C4-2B (cell line): ENCODE results near the gene MAP4K3.

Source experiments
- ZFX ChIP-seq: fragments of 450-650 bp; IDR thresholded peaks from 2 replicates; pipeline ENCODE4 v1.6.1; 2017
- TF ChIP-seq, protein P1 (sequence below): fragments of 450-650 bp; conservative IDR thresholded peaks from 2 replicates; pipeline ENCODE4 v1.5.1; 2017; ENCODE audit warnings: mild to moderate bottlenecking

DNA sequence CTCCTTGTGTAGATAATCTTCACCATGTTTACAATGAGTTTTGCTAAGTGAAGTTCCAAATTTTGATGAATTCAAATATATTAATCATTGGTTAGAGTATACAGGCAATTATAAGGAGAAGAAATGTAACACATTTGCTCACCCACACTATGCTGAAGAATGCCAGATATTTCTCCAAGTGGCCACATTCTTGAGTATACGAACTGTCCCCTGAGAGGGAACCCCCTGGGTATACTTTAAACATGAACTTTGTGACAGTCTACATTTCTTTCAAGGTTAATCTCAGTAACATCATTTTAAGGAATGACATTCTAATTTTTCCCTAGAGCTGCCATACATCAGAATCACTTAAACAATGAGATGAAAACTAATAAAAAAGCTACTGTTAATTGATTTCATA, 153.5 kb downstream of the MAP4K3 start:
- TF ChIP-seq, protein P1, sequence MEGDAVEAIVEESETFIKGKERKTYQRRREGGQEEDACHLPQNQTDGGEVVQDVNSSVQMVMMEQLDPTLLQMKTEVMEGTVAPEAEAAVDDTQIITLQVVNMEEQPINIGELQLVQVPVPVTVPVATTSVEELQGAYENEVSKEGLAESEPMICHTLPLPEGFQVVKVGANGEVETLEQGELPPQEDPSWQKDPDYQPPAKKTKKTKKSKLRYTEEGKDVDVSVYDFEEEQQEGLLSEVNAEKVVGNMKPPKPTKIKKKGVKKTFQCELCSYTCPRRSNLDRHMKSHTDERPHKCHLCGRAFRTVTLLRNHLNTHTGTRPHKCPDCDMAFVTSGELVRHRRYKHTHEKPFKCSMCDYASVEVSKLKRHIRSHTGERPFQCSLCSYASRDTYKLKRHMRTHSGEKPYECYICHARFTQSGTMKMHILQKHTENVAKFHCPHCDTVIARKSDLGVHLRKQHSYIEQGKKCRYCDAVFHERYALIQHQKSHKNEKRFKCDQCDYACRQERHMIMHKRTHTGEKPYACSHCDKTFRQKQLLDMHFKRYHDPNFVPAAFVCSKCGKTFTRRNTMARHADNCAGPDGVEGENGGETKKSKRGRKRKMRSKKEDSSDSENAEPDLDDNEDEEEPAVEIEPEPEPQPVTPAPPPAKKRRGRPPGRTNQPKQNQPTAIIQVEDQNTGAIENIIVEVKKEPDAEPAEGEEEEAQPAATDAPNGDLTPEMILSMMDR = no peak
- no peak for TF ChIP-seq ZFX
